ENCODE results near the gene EYA4.
A peak's percentile ranks its signal among the peaks of the same experiment; 100 is the strongest.
"Not testable (repeated sequence)": the region's sequence is repeated elsewhere in the genome, so short reads cannot be mapped to it uniquely, and the experiment has no call there.

The EYA4 gene

GRCh38 chr6:133541040-133541439 lies 299.9 kb downstream of the EYA4 start:
- no peak for FAIRE-seq

- no peak for FAIRE-seq
Observed at GRCh38 chr6:133542056-133542821, 301.1 kb downstream of the EYA4 start.

- FAIRE-seq = no peak
Observed at GRCh38 chr6:133544419-133544818, 303.3 kb downstream of the EYA4 start.

GRCh38 chr6:133546098-133546497 lies 304.9 kb downstream of the EYA4 start:
- FAIRE-seq = no peak

GRCh38 chr6:133547136-133547535 lies 306.0 kb downstream of the EYA4 start:
- FAIRE-seq = no peak

GRCh38 chr6:133548423-133549159 lies 307.4 kb downstream of the EYA4 start:
- no peak for FAIRE-seq

- FAIRE-seq = no peak
Observed at GRCh38 chr6:133549371-133549801, 308.2 kb downstream of the EYA4 start.

GRCh38 chr6:133550026-133550425 lies 308.9 kb downstream of the EYA4 start:
- no peak for FAIRE-seq

GRCh38 chr6:133551436-133551835 lies 310.3 kb downstream of the EYA4 start:
- FAIRE-seq = no peak

- no peak for FAIRE-seq
Observed at GRCh38 chr6:133551847-133552341, 310.7 kb downstream of the EYA4 start.

GRCh38 chr6:133553652-133554051 lies 312.5 kb downstream of the EYA4 start:
- peak; percentile 94 for FAIRE-seq

- FAIRE-seq = not testable (repeated sequence)
Observed at GRCh38 chr6:133554121-133554520, 313.0 kb downstream of the EYA4 start.

- no peak for FAIRE-seq
Observed at GRCh38 chr6:133555685-133556084, 314.5 kb downstream of the EYA4 start.

GRCh38 chr6:133559926-133560325 lies 318.8 kb downstream of the EYA4 start:
- FAIRE-seq = no peak

GRCh38 chr6:133567636-133568035 lies 326.5 kb downstream of the EYA4 start:
- no peak for FAIRE-seq

GRCh38 chr6:133568970-133569889 lies 328.1 kb downstream of the EYA4 start:
- peak; percentile 95 for FAIRE-seq

- no peak for FAIRE-seq
Observed at GRCh38 chr6:133571681-133572080, 330.5 kb downstream of the EYA4 start.

- no peak for FAIRE-seq
Observed at GRCh38 chr6:133577851-133578250, 336.7 kb downstream of the EYA4 start.

Measured in endometrium (tissue), 2 donors.